Stimulated activated CD8-positive, alpha-beta memory T cell treated with anti-CD3 and anti-CD28 coated beads, Interleukin-7, amount 100 ng/mL, for 48 hours (primary cell): Measurements from ENCODE around the gene IFNGR1.
"Not testable (repeated sequence)": the region's sequence is repeated elsewhere in the genome, so short reads cannot be mapped to it uniquely, and the experiment has no call there.

Source experiments
- DNase-seq, 2 donors: peaks; one replicate each; pipeline ENCODE4 v3.0.0-alpha.2; 2020; ENCODE audit warnings: low read depth in 1 of 2; ENCODE audit errors: extremely low read depth in 1 of 2

Gene IFNGR1

GRCh38 chr6:137218917-137219663, at the start of gene IFNGR1:
TSS of gene IFNGR1 (minus strand) at chr6:137219385. CDS start at chr6:137219327, 58 bp downstream.
- DNase-seq: peak; percentile 94 to 96

GRCh38 chr6:137268911-137269310, 49.7 kb upstream of the IFNGR1 start:
- no peak for DNase-seq

GRCh38 chr6:137266309-137266586, 47.1 kb upstream of the IFNGR1 start:
- no peak for DNase-seq

GRCh38 chr6:137265561-137266308, 46.5 kb upstream of the IFNGR1 start:
- DNase-seq: no peak

- no peak for DNase-seq
Measured at GRCh38 chr6:137264311-137265075, 45.3 kb upstream of the IFNGR1 start.

GRCh38 chr6:137261761-137262160, 42.6 kb upstream of the IFNGR1 start:
- no peak for DNase-seq

GRCh38 chr6:137261361-137261760, 42.2 kb upstream of the IFNGR1 start:
- no peak for DNase-seq

- DNase-seq: no peak
Measured at GRCh38 chr6:137260217-137260616, 41.0 kb upstream of the IFNGR1 start.

- no peak for DNase-seq
Measured at GRCh38 chr6:137259349-137259748, 40.2 kb upstream of the IFNGR1 start.

- no peak for DNase-seq
Measured at GRCh38 chr6:137258170-137258569, 39.0 kb upstream of the IFNGR1 start.

- no peak for DNase-seq
Measured at GRCh38 chr6:137256350-137257103, 37.3 kb upstream of the IFNGR1 start.

- DNase-seq: no peak
Measured at GRCh38 chr6:137254966-137255365, 35.8 kb upstream of the IFNGR1 start.

- DNase-seq: not testable (repeated sequence)
Measured at GRCh38 chr6:137254430-137254829, 35.2 kb upstream of the IFNGR1 start.

- DNase-seq: no peak
Measured at GRCh38 chr6:137248702-137249101, 29.5 kb upstream of the IFNGR1 start.

- no peak for DNase-seq
Measured at GRCh38 chr6:137247724-137248123, 28.5 kb upstream of the IFNGR1 start.

GRCh38 chr6:137246791-137247202, 27.6 kb upstream of the IFNGR1 start:
- no peak for DNase-seq

GRCh38 chr6:137246164-137246563, 27.0 kb upstream of the IFNGR1 start:
- no peak for DNase-seq

GRCh38 chr6:137241481-137242038, 22.4 kb upstream of the IFNGR1 start:
- DNase-seq: no peak

GRCh38 chr6:137240168-137240567, 21.0 kb upstream of the IFNGR1 start:
- DNase-seq: no peak

- no peak for DNase-seq
Measured at GRCh38 chr6:137237413-137238170, 18.4 kb upstream of the IFNGR1 start.
